H54 (cell line): ENCODE data around the gene GLT6D1.

Experiments used
- DNase-seq: peaks from one replicate; pipeline ENCODE4 v3.0.0; 2011; ENCODE audit warnings: low spot score, mixed read lengths; ENCODE audit not compliant: insufficient read length
- FAIRE-seq: peaks from 3 replicates; lab custom pipeline; 2011; peaks lifted over from hg19 to GRCh38; lab: Jason Lieb, UNC
- POLR2A ChIP-seq: IDR thresholded peaks from 2 replicates; pipeline ENCODE4 v1.6.1; 2011; ENCODE audit warnings: low read depth, mild to moderate bottlenecking, low read length

GLT6D1 gene

DNA sequence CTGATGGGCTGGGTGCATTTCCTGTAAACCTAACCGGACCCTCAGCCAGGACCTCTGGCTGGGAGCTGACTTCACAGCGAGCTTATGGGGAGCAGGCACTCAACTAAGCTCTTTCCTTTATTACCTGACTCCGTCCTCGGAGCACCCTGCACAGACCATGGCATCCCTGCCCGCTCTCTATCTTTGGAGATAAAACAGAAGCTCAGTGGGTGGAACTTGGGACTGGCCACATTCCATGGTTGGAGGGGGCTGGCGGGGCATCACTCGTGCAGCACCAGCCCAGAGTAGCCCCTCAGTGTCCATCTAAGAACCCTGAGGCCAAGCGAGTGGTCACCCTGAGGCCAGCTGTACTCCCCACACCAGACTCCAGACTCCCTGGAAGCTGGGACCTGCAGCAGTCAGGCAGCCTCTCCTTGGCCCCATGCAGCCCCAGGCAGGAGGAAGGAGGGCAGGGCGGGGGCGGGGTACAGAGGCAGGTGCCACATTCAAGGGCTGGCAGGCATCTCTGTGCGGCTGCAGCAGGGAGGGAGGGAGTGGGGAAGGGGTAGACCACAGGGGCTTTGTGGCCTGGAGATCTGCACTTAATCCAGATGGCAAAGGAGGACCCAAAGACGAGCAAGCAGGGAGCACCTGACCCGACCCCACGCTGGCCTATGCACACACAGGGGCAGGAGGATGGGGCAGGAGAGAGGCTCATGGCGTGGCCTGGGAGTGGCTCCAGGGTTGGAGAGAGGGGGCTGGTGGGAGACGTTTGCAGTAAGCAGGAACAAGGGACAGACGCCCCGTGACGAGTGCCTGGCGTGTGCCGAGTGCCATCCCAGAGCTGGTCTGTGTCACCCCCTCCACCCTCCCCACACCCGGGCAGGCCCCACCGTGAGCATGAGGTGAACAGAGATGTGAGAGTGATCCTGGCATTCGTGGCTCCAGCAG, 26.1 kb downstream of the GLT6D1 start:
- no peak for FAIRE-seq
- no peak for TF ChIP-seq POLR2A
- no peak for DNase-seq

DNA sequence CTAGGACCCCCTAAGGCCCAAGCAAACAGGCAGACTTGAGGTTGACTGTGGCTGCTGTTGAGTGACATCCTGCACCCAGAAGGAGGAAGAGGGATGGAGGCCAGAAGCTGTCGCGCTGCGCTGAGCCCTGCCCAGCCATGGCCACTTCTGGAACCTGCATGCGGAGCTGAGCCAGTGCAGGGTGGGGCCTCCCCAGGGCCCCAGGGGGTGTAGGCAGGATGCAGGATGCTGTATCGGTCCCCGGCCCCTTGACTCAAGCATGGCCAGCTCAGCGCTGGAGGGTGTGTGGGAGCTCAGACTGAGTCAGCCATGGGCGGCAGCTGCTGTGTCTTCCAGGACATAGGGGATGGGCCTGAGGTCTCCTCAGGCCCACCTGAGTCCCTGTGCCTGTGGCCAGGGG, 26.9 kb downstream of the GLT6D1 start:
- no peak for FAIRE-seq

DNA sequence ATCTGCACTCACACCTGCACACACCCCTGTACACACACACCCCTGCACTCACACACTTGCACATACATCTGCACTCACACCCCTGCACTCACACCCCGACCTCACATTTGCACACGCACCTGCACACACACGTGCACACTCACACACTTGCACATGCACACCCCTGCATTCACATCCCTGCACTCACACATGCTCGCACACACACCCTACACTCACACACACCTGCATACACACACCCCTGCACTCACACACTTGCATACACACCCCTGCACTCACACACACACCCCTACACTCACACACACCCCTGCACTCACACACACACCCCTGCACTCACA, 27.5 kb downstream of the GLT6D1 start:
- no peak for TF ChIP-seq POLR2A
- DNase-seq: no peak
- FAIRE-seq: no peak

More for the DNA sequence above, 26.9 kb downstream of the GLT6D1 start:
- no peak for DNase-seq
- no peak for TF ChIP-seq POLR2A

DNA sequence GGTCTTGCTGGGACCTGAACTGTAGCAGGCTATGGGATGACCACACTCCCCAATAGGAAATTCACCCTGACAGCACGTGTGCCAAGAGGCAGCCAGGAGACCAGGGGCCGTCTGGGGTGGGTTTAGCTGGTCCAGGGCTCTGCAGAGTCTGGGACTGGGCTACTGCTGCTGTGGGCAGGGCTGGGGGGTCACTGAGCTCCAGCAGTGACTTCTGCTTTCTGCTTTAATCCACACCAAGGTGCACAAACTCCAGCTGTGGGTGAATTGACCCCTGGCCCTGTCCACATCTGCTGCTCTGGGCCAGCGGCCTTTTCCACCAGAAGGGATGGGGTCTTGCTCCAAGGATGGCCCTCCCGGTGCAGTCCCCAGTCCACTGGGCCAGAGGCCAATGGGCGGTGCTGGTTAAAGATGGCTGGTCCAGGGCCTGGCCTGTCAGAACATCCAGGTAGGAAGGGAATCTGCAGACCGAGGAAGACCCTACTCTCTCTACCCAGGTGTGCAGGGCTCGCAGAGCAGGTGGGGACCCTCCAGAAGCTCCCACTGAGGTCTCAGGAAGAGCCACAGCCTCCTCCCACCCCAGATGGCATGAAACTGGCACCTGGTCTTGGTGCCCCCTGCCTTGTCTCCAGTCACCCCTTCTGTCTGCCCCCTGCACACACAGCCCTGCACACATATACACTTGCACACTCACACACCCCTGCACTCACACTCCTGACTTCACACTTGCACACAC, 28.0 kb downstream of the GLT6D1 start:
- DNase-seq (no peak), FAIRE-seq (no peak)
- no peak for TF ChIP-seq POLR2A

DNA sequence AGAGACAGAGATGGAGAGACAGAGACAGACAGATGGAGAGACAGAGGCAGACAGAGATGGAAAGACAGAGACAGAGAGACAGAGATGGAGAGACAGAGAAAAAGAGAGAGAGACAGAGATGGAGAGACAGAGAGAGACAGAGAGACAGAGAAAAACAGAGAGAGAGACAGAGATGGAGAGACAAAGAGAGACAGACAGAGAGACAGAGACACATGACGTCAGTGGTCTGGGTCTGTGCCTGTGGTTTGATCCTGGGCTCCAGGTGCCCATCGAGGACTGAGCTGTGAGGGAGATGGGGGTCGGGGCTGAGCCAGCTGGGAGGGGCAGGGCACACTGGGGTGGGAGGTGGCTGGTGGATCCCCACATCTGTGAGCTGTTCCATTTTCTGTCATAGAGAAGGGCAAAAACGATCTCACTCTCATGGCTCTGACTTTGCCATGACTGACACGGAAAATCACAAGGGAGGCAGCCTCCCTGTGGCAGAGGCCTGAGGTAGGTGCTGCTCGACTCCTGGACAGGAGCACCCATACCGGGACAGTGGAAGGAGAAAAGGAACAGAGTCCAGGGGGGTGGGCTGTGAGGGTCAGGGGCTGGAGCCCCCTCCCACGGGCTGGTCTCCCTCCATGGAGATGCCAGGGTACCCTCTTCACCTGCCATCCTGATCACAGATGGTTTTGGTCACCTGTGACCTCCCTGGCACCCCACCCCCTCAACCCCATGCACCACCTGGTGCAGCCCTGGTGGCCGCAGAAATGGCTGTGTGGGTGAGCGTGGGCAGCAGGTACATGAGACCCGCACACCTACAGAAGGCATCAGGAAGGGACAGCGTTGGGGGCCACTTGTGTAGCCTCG, 28.8 kb downstream of the GLT6D1 start:
- no peak for TF ChIP-seq POLR2A
- DNase-seq (no peak), FAIRE-seq (no peak)

DNA sequence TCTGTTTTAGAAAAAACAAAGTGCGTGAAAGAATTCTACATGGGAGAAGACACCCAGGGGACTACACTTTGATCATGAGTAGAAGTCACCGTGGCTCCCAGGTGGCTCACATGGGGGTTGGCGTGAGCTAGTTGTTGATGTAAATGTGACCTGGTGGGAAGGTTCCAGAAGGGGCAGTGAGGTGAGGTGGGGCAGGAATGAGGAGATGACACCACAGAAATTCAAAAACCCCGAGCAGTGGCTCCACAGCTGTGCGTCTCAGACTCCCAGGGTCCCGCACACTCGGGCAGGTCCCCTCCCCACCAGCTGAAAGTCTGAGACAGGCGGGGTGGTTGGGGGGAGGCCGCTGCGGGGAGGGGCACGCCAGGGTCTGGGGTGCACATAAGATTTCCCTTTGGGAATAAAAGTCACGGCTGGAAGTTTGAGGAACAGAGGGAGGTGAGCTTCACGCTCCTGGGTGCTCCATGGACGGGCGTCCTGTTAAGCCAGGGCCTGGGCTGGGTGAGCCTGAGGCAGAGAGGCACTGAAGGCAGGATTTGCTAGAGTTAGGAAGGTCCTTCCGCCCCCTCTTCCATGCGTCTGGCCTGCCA, 29.9 kb downstream of the GLT6D1 start:
- TF ChIP-seq POLR2A: no peak
- no peak for DNase-seq
- FAIRE-seq: no peak

DNA sequence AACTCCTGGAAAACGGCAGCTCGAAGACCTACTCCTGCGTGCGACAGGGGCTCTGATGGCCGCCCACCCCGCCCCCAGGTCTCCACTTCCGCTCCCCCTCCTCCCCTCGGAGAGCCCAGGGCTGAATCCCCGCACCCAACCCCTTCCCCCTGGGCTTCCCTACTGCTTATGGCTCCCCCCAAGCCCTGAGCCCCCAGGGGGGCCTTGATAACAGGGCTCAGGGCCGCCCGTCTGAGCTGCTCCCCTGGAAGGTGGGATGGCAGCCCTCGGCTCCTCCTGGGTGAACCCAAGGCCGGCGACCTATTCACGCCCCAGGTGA, 30.4 kb downstream of the GLT6D1 start:
- FAIRE-seq (no peak), DNase-seq (no peak)
- TF ChIP-seq POLR2A: no peak

DNA sequence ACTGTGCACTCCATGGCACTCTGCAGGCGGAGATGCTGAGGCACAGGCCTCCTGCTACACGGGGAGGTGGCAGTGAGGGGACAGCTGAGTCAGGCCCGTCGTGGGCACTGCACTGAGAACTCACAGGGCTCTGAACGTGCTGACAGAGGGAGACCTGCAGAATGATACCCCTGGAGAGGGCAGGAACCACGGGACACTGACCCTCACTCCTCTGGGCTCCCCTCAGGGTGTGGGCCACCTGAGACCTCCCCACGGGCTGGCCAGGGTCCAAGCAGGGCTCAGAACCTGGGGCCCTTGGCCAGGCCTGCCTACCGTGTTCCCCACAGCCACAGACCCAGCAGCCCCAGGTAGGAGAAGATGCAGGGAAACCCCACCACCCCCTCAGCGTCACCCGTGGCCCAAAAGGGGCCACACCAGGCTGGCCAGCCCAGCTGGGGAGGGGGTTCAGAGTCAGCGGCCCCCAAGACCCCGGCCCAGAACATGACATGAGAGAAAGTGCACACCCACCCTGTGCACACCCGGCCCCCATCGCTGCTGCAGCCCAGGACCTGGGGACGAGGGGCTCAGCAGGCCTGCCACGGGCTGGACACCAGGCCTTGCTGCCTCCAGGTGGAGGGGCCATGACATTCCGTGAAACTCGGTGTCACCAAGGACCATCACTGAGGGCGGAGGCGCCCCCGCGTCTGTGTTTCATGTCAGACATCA, 30.9 kb downstream of the GLT6D1 start:
- no peak for TF ChIP-seq POLR2A
- no peak for FAIRE-seq
- DNase-seq: no peak

DNA sequence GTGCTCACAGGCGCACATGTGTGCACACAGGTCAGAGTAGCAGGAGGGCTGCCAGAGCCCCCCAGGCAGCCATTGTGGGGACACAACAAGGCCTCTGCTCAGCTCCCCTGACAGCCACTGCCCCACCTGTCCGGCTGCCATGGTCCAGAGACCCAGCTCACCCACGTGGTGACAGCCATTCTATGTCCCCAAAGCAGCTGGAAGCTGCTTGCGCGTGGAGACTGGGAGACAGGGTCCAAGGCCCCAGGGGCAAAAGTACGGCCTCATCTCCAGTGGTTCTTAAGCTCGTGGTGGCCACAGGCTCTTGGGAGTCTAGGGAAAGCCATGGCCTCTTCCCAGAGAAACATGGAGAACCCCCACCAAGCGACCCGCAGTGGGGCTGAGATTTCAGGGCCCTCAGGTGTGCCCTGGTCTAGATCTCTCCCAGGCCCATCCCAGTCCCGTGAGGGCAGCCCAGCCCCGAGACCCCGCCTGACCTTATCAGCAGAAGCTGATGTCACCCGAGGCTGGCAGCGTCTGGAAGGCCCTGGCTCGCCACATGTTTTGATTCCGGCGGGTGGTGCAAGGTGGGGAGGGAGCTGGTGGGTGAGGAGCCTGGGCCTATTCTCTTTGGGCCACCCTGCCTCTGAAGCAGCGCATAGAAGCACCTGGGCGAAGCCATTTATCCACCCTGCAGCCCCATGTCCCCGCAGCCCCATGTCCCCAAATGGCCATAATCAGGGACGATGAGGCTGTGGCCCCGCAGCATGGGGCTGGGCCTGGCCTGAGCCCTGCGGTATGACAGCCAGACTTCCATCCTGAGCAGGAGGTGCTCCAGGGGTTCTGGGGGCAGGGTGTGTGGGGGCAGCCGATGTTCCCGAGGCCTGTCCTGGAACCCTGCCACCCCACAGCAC, 31.7 kb downstream of the GLT6D1 start:
- TF ChIP-seq POLR2A: no peak
- FAIRE-seq (no peak), DNase-seq (no peak)

DNA sequence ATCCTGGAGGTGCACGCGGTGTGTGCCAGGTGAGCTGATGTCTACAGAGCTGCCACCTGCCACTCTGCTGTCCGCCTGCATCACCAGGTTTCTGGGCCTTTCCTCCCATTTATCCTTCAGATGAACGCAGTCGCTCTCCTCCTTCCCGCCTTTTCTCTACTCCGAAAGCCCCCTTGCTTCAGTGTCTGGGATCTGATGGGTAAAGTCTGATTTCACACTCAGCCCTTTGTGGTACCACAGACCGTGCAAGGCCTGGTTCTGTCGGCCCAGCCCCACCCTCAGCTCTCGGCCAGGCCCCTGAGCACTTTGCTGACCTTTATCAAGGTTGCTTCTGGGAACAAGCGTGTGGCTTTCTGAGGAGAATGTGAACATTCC, 32.5 kb downstream of the GLT6D1 start:
- no peak for DNase-seq
- no peak for TF ChIP-seq POLR2A
- FAIRE-seq: no peak

DNA sequence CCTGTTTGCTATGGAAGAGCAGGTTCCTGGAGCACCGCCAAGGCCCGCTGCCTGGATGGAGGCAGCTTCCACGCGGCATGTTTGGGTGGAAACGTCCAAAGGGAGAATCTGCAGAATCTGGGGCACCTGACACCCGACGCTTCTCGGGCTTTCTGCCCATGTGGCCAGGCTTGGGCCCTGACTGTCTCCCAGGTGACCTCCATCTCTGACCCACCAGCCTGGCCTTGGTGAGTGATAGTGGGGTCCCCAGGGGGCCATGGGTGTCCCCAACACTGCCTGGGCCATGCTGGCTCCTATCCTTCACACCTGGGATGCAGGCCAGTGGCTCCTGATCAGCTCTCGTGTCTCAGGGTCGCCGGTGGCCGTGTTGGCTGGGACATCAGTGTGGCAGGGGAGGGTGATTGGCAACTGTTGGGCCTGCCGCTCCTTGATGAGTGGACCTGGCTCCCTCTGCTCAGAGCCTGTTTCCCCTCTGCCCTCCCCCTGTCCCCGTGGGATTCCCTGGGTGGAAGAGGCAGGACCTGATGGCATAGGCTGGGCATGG, 34.0 kb downstream of the GLT6D1 start:
- FAIRE-seq (no peak), DNase-seq (peak; percentile 3)
- TF ChIP-seq POLR2A: no peak
